Dedifferentiated amniotic fluid mesenchymal stem cell (primary cell): ENCODE results near the gene SAMD14.
"Not testable (repeated sequence)": the region's sequence is repeated elsewhere in the genome, so short reads cannot be mapped to it uniquely, and the experiment has no call there.

Experiments used
- DNase-seq: peaks from one replicate; pipeline ENCODE4 v3.0.0-alpha.2; 2016; ENCODE audit errors: extremely low spot score

The SAMD14 gene

DNA sequence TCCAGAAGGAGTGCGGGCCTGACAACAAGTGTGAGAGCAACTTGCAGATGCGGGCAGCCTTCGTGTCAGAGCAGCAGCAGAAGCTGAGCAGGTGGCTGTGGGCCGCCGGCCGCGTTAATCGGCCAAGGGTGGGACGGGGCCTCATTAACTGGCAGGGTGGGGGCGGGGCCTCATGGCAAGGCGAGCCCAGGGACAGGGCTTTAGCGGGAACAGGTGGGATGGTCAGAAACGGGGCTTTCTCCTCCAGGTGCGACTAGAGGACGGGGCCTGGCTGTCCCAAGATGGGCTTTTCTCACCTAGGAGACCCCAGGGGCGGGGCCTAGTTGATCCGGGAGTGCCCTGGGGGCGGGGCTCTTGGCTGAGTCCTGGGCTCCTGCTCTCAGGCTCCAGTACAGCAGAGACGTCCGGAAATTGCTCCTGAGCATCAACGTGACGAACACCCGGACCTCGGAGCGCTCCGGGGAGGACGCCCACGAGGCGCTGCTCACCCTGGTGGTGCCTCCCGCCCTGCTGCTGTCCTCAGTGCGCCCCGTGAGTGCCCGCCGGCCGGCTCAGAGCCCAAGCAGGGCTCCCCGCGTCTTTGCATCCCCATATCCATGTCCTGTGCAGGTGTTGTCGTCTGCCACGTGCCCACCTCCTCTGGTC is 53.2 kb downstream of the SAMD14 start:
- no peak for DNase-seq

GRCh38 chr17:50076221-50076590 is 53.8 kb downstream of the SAMD14 start:
- no peak for DNase-seq

DNA sequence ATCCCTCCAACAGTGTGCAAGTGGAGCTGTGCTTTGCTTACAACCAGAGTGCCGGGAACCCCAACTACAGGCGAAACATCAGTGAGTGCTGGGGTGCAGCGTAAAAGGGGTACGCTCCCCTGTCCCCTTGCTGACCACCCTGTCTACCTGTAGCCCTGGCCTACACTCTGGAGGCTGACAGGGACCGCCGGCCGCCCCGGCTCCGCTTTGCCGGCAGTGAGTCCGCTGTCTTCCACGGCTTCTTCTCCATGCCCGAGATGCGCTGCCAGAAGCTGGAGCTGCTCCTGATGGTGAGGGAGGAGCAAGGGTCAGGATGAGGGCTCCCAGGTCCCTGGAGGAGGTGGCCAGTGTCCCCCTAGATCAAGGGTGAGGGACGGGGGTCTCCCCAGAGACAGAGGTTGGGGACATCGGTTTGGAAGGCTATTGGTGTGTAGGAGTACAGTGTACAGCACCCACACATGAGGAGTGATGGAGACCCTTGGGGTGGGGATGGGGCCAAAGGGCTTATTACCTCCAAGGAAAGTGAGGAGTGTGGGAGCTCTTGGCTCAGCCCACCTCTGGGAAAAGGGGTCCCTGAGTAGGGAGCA is 54.4 kb downstream of the SAMD14 start:
- no peak for DNase-seq

- DNase-seq = no peak
Observed at GRCh38 chr17:50074227-50074626, 55.7 kb downstream of the SAMD14 start.

DNA sequence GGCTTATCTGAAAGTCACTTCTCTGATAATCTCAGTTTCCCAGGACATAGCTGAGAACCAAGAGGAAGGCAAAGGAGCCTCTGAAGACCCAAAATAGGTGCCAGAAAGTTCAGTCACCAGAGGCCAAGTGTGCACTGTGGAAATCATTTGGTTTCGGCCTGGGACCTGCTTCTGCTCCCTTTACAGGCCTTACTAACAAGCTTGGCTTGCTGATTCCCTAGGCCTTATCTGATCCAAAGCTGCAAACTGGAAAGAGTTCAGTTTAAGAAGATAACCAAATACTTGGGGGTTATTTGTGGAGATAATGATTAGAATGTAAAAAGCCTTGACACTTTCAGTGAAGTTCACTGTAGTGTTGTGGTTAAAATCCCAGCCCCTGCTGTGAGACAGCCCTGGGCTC is 57.0 kb downstream of the SAMD14 start:
- DNase-seq = no peak

DNA sequence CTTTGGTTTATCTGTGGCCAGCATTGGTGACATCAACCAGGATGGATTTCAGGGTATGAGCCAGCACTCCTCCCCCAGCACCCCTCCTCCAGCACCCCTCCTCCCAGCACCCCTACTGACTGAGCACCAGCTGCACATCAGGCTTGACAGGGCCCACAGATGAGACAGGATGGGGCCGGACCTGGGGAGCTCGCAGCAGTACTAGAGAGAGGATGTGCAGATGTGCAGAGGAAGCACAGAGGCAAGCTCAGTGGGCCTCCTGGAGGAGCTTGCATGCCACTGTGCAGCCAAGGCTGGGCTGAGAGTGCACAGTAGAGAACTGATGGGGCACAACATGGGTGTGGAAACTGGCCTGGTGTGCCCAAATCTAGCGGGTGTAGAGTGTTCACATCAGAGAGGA is 57.8 kb downstream of the SAMD14 start:
- no peak for DNase-seq

GRCh38 chr17:50071692-50072091 is 58.3 kb downstream of the SAMD14 start:
- no peak for DNase-seq

- no peak for DNase-seq
Observed at GRCh38 chr17:50070908-50071680, 58.9 kb downstream of the SAMD14 start.

- no peak for DNase-seq
Observed at GRCh38 chr17:50067996-50068395, 62.0 kb downstream of the SAMD14 start.

GRCh38 chr17:50066995-50067394 is 63.0 kb downstream of the SAMD14 start:
- DNase-seq = no peak

GRCh38 chr17:50065056-50065455 is 64.9 kb downstream of the SAMD14 start:
- no peak for DNase-seq

- peak; percentile 95 for DNase-seq
Observed at GRCh38 chr17:50064253-50065001, 65.5 kb downstream of the SAMD14 start.

DNA sequence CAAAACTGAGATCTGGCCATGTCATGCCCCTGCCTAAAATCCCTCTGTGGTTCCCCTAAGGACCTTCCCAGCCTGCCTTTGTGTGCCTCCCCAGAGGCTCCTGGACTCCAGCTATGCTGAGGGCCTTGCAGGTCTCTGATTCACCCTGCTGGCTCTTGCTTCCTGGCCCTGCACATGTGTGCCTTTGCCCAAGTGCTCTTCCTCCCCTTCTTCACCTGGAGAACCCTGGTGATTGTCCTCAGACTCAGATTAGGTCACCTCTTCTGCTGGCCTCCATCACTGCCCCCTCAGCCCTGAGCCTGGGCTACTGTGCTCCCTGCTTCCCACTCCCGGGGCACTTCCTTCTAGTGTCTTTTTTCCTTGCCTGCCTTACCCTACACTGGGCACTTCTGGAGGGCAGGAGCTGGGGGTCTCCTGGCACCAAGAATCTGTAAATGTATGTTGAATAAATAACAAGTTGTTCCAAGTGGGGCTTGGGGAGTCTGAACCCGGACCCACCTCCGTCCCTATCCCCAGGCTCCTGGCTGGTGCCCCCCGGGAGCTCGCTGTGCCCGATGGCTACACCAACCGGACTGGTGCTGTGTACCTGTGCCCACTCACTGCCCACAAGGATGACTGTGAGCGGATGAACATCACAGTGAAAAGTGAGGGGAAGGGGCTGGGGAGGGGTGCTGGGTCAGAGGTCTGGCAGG is 66.3 kb downstream of the SAMD14 start:
- no peak for DNase-seq

DNA sequence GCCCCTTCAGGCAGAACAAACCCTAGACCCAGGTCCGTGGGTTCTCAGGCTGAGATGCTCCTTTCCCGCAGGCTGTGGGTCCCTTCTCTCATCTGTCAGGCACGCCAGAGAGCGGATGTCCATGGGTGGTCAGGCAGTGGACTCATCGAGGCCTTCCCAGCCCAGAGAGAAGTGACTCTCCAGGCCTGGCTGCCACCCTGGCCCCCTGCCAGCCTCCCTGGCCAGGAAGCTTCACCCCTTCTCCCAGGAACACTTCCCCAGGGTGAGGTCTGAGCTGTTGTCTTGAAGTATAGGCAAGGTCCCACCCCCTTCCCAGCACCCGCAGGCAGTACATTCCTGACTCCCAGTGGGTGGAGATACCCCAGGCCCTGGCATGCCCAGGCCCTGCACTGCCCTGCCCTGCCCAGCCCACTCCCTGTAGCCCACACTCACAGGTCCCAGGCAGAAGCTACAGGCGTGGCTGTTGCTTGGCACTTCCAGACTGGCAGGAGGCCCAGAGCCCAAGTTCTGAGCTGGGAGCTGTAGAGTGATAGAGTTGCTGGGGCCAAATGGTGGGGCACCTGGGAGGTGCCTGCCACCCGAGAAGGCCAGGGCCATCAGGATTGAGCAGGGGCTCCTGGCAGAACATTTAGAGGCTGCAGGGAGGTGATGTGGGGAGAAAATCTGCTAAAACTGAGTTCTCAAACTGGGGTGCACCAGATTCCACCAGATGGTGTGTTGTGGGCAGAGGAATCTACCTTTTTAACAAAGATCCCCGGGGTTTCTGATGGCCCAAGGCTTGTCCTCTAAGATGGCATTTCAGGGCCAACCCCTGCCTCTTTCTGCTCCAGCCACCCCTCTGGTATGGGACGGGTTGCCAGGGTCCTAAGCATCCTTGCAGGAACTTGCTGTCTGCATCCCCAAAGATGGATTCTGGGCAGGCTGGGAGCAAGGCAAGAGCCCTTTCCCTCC is 67.4 kb downstream of the SAMD14 start:
- DNase-seq = peak; percentile 68

GRCh38 chr17:50061713-50062045 is 68.3 kb downstream of the SAMD14 start:
- DNase-seq = not testable (repeated sequence)

GRCh38 chr17:50060951-50061712 is 68.8 kb downstream of the SAMD14 start:
- no peak for DNase-seq
